H1 (cell line): ENCODE measurements around the gene POU3F2. TPM values are rescaled to one million over a fixed set of nuclear protein-coding genes. Genes with fewer than 3 reads are reported as not detected.
A peak's percentile ranks its signal among the peaks of the same experiment; 100 is the strongest.

ENCODE experiments used
- CTCF ChIA-PET: fragments of 300-600 bp; sonication (Branson Sonifier 250); formaldehyde crosslinking; loops from one replicate; lab custom pipeline; 2021; ENCODE audit not compliant: partially characterized antibody; lab: Charles Lee
- POLR2A ChIA-PET: fragments of 300-600 bp; sonication (Branson Sonifier 250); formaldehyde crosslinking; loops from one replicate; lab custom pipeline; 2021; ENCODE audit warnings: inconsistent platforms; ENCODE audit not compliant: partially characterized antibody; lab: Charles Lee
- DNase-seq, 2 experiments: peaks; one replicate each; pipeline versions ENCODE4 v3.0.0 to v3.0.0-alpha.2; 2010 to 2022; ENCODE audit warnings: low spot score in 2 of 2, low read depth in 1 of 2, mixed read lengths in 1 of 2
- FAIRE-seq: peaks from 2 replicates; lab custom pipeline; 2011; peaks lifted over from hg19 to GRCh38; lab: Jason Lieb, UNC
- H2AFZ ChIP-seq: 2 replicates; pipeline ENCODE4 v1.8.1; 2012; ENCODE audit warnings: low read length, inconsistent platforms
- H2AK5ac ChIP-seq: 2 replicates; pipeline ENCODE4 v1.6.1; 2013; ENCODE audit warnings: low read depth, low read length
- H2BK120ac ChIP-seq: replicated peaks from 2 replicates; pipeline ENCODE3; 2013; ENCODE audit warnings: low read depth, low read length, inconsistent platforms
- H2BK12ac ChIP-seq: 2 replicates; pipeline ENCODE4 v1.6.1; 2013; ENCODE audit warnings: low read depth, low read length
- H2BK15ac ChIP-seq: 2 replicates; pipeline ENCODE4 v1.6.1; 2013; ENCODE audit warnings: low read length
- H2BK20ac ChIP-seq: 2 replicates; pipeline ENCODE4 v1.6.1; 2013; ENCODE audit warnings: low read length
- H2BK5ac ChIP-seq: 2 replicates; pipeline ENCODE4 v1.6.1; 2013; ENCODE audit warnings: low read depth, low read length
- H3K14ac ChIP-seq: 2 replicates; pipeline ENCODE4 v1.6.1; 2013; ENCODE audit warnings: inconsistent platforms; ENCODE audit not compliant: insufficient read length
- H3K18ac ChIP-seq: 2 replicates; pipeline ENCODE4 v1.6.1; 2013; ENCODE audit warnings: low read length; ENCODE audit errors: extremely low read depth
- H3K23ac ChIP-seq: 2 replicates; pipeline ENCODE4 v1.6.1; 2013; ENCODE audit warnings: inconsistent platforms; ENCODE audit not compliant: insufficient read length
- H3K23me2 ChIP-seq: 2 replicates; pipeline ENCODE4 v1.6.1; 2013; ENCODE audit warnings: low read depth, low read length
- H3K27ac ChIP-seq: 2 replicates; pipeline ENCODE4 v1.6.1; 2011; ENCODE audit warnings: low read depth, low read length, inconsistent platforms
- H3K27me3 ChIP-seq, 4 experiments: replicated peaks in 1 of 4; 1 replicate in 1 of 4; 2 replicates in 3 of 4; pipeline versions ENCODE4 v1.6.1 to v1.8.1; 2011 to 2013; ENCODE audit warnings: low read length in 3 of 4, mild to moderate bottlenecking in 3 of 4, inconsistent platforms in 2 of 4, mixed read lengths in 2 of 4, moderate library complexity in 1 of 4; ENCODE audit not compliant: control insufficient read depth in 3 of 4, insufficient read depth in 3 of 4; ENCODE audit errors: extremely low read depth in 1 of 4
- H3K36me3 ChIP-seq, 4 experiments: 2 replicates each; pipeline versions ENCODE4 v1.6.1 to v1.8.1; 2011 to 2013; ENCODE audit warnings: mild to moderate bottlenecking in 4 of 4, low read length in 3 of 4, moderate library complexity in 2 of 4, control low read depth in 1 of 4, inconsistent platforms in 1 of 4; ENCODE audit not compliant: insufficient read depth in 4 of 4, control insufficient read depth in 2 of 4
- H3K4ac ChIP-seq: replicated peaks from 2 replicates; pipeline ENCODE3; 2013; ENCODE audit warnings: low read length, low read depth, mixed read lengths, inconsistent platforms; ENCODE audit not compliant: insufficient read length
- H3K4me1 ChIP-seq, 4 experiments: replicated peaks in 1 of 4; 1 replicate in 1 of 4; 2 replicates in 3 of 4; pipeline versions ENCODE4 v1.6.1 to v1.8.1; 2011 to 2013; ENCODE audit warnings: low read length in 3 of 4, inconsistent platforms in 2 of 4, mixed read lengths in 1 of 4; ENCODE audit not compliant: insufficient read depth in 4 of 4, control insufficient read depth in 3 of 4
- H3K4me2 ChIP-seq, 2 experiments: 2 replicates each; pipeline versions ENCODE4 v1.6.1 to v1.8.1; 2011 to 2013; ENCODE audit warnings: low read depth in 2 of 2, low read length in 2 of 2, control low read depth in 1 of 2, inconsistent platforms in 1 of 2, mild to moderate bottlenecking in 1 of 2; ENCODE audit not compliant: insufficient read depth in 1 of 2
- H3K4me3 ChIP-seq, 4 experiments: fragments of 200-600, 300-600 bp in 1 of 4; sonication (generic), shearing (Covaris generic), sonication (Bioruptor Twin) in 1 of 4; 2 replicates each; pipeline versions ENCODE4 v1.5.1 to v1.8.1; 2011 to 2016; ENCODE audit warnings: low read length in 4 of 4, low read depth in 3 of 4, control low read depth in 2 of 4, inconsistent platforms in 2 of 4, mild to moderate bottlenecking in 2 of 4, mixed read lengths in 1 of 4, moderate library complexity in 1 of 4; ENCODE audit not compliant: insufficient read depth in 2 of 4; ENCODE audit errors: extremely low read depth in 1 of 4
- H3K56ac ChIP-seq: replicated peaks from 2 replicates; pipeline ENCODE3; 2013; ENCODE audit warnings: low read depth, mild to moderate bottlenecking, mixed read lengths, low read length, inconsistent platforms; ENCODE audit not compliant: insufficient read length
- H3K79me1 ChIP-seq: 2 replicates; pipeline ENCODE4 v1.6.1; 2013; ENCODE audit warnings: low read depth, low read length, control low read depth
- H3K79me2 ChIP-seq, 2 experiments: 2 replicates each; pipeline versions ENCODE4 v1.6.1 to v1.8.1; 2012 to 2013; ENCODE audit warnings: low read length in 2 of 2, mild to moderate bottlenecking in 2 of 2, inconsistent platforms in 1 of 2; ENCODE audit not compliant: insufficient read depth in 2 of 2, control insufficient read depth in 1 of 2
- H3K9ac ChIP-seq, 4 experiments: replicated peaks in 1 of 4; 1 replicate in 1 of 4; 2 replicates in 3 of 4; pipeline versions ENCODE4 v1.6.1 to v1.8.1; 2011 to 2013; ENCODE audit warnings: low read depth in 3 of 4, low read length in 3 of 4, control low read depth in 2 of 4, mild to moderate bottlenecking in 2 of 4, moderate library complexity in 2 of 4, inconsistent platforms in 1 of 4; ENCODE audit errors: extremely low read depth in 1 of 4
- H3K9me3 ChIP-seq, 2 experiments: 2 replicates each; pipeline versions ENCODE4 v1.6.1 to v1.8.1; 2012 to 2013; ENCODE audit warnings: mild to moderate bottlenecking in 2 of 2, moderate library complexity in 2 of 2, control low read depth in 1 of 2, inconsistent platforms in 1 of 2, low read depth in 1 of 2, low read length in 1 of 2, mixed read lengths in 1 of 2; ENCODE audit not compliant: insufficient read depth in 2 of 2
- H4K20me1 ChIP-seq, 2 experiments: replicated peaks in 1 of 2; 2 replicates each; pipeline versions ENCODE3 to v1.8.1; 2011 to 2013; ENCODE audit warnings: inconsistent platforms in 2 of 2, low read length in 2 of 2, mild to moderate bottlenecking in 1 of 2; ENCODE audit not compliant: insufficient read depth in 2 of 2, control insufficient read depth in 1 of 2
- H4K5ac ChIP-seq: 2 replicates; pipeline ENCODE4 v1.6.1; 2013; ENCODE audit warnings: low read length, low read depth, mixed read lengths, inconsistent platforms; ENCODE audit not compliant: insufficient read length
- H4K8ac ChIP-seq: 2 replicates; pipeline ENCODE4 v1.8.0; 2013; ENCODE audit warnings: mild to moderate bottlenecking, moderate library complexity, low read length, inconsistent platforms; ENCODE audit not compliant: insufficient read depth; ENCODE audit errors: extremely low read depth
- H4K91ac ChIP-seq: replicated peaks from 2 replicates; pipeline ENCODE3; 2013; ENCODE audit warnings: low read length, mixed read lengths, inconsistent platforms; ENCODE audit not compliant: insufficient read length
- ATF2 ChIP-seq: IDR thresholded peaks from 2 replicates; pipeline ENCODE4 v1.6.1; 2012; ENCODE audit warnings: low read length, inconsistent platforms
- BRCA1 ChIP-seq: IDR thresholded peaks from 2 replicates; pipeline ENCODE4 v1.6.1; 2012; ENCODE audit warnings: low read depth, low read length, improper control_type of control experiment
- CBX5 ChIP-seq: fragments of 300-800, 300-1000 bp; sonication (generic); IDR thresholded peaks from 2 replicates; pipeline ENCODE4 v1.7.1; 2016; ENCODE audit warnings: antibody characterized with exemption, low read length, low read depth
- FOSL1 ChIP-seq: IDR thresholded peaks from 2 replicates; pipeline ENCODE4 v1.6.1; 2011; ENCODE audit warnings: mild to moderate bottlenecking, low read depth, low read length, moderate library complexity; ENCODE audit not compliant: insufficient read depth
- POU5F1 ChIP-seq: IDR thresholded peaks from 2 replicates; pipeline ENCODE4 v1.6.1; 2011; ENCODE audit warnings: low read depth, mild to moderate bottlenecking, low read length, moderate library complexity
- RAD21 ChIP-seq, 2 experiments: IDR thresholded peaks in 1 of 2; conservative IDR thresholded peaks in 1 of 2; 2 replicates each; pipeline ENCODE4 v1.6.1; 2011; ENCODE audit warnings: low read depth in 2 of 2, low read length in 2 of 2, improper control_type of control experiment in 1 of 2, inconsistent platforms in 1 of 2, mild to moderate bottlenecking in 1 of 2, moderate library complexity in 1 of 2
- RNF2 ChIP-seq: fragments of 200-900, 300-1000 bp; sonication (generic); IDR thresholded peaks from 2 replicates; pipeline ENCODE4 v1.7.1; 2016; ENCODE audit warnings: borderline replicate concordance, low read depth, mild to moderate bottlenecking, antibody characterized with exemption, low read length; ENCODE audit not compliant: poor library complexity, severe bottlenecking; ENCODE audit errors: missing control alignments
- RXRA ChIP-seq: IDR thresholded peaks from 2 replicates; pipeline ENCODE4 v1.6.1; 2011; ENCODE audit warnings: low read depth, mild to moderate bottlenecking, low read length, moderate library complexity; ENCODE audit not compliant: insufficient read depth
- SP2 ChIP-seq: IDR thresholded peaks from 2 replicates; pipeline ENCODE4 v1.6.1; 2012; ENCODE audit warnings: mild to moderate bottlenecking, low read length, inconsistent platforms
- WGBS, 2 experiments: shearing (Covaris generic) in 1 of 2; methylation state at CpG; one replicate each; pipeline versions ENCODE4 v1.1.6 to v1.1.7; 2013 to 2015; ENCODE audit warnings: low lambda C conversion rate in 2 of 2, mixed read lengths in 2 of 2, inconsistent platforms in 1 of 2, low coverage in 1 of 2, missing lambda C conversion rate in 1 of 2; ENCODE audit not compliant: insufficient replicate concordance in 2 of 2, insufficient coverage in 1 of 2, insufficient read length in 1 of 2; ENCODE audit errors: extremely low coverage in 1 of 2, missing lambda C conversion rate in 1 of 2; 5-methylcytosine and 5-hydroxymethylcytosine counted together
- polyA plus RNA-seq, 7 experiments: library from polyadenylated mRNA; depleted of rRNA in 3 of 7; stranded (reverse) in 5 of 7; unstranded in 2 of 7; fragments of >200 nt in 5 of 7; fragments of 200-250 nt in 2 of 7; gene quantifications; 1 replicate in 5 of 7; 2 replicates in 1 of 7; 4 replicates in 1 of 7; pipeline versions ENCODE4 v1.2.1 to v1.2.3, GENCODE V29; 2011 to 2013; ENCODE audit warnings: missing spikeins in 2 of 7, mixed read lengths in 2 of 7
- total RNA-seq: library from RNA; stranded (reverse); fragmentation: NEBNext Ultra II Directional; extraction: Animal tissue kit (Norgen Biotek cat#: 25700); gene quantifications from 2 replicates; pipeline ENCODE4 v1.2.1, GENCODE V29; 2021
- TF ChIP-seq, protein P1 (sequence below): IDR thresholded peaks from 2 replicates; pipeline ENCODE4 v1.6.1; 2012; ENCODE audit warnings: inconsistent platforms

The POU3F2 gene
- total and polyA plus RNA-seq, 2 of the 8 experiments (the other 6 are each of a cell fraction or from before 2014, with no cell fraction given), result 0.09 to 0.35 TPM

DNA sequence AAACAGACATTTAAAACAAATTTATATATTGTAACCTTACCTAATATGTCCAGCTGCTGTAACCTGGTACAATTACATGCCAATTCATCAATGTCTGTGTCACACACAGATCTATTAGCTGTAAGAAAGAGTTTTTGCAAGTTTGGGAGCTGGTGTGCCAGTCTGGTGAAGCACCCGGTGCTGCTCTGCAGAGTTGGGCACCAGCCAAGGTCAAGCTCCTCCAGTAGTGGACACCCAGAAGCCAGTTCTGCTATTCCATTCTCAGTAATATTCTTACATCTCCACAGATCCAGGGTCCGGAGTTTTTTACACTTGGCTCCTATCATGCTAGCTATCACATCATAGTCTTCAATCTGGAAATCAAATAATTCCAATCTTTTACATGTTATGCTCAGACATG is 41.0 kb downstream of the POU3F2 start:
- Histone ChIP-seq H3K18ac (no peak overlapping the region), H2BK20ac (no peak overlapping the region), H2AK5ac (no peak overlapping the region), H4K8ac (no peak overlapping the region), H3K79me2 (no peaks in the 10 kb centered on the region), H3K14ac (no peak overlapping the region), H3K4me2 (no peak overlapping the region), H3K27me3 (no peaks in the 10 kb centered on the region), H3K4me3 (no peak overlapping the region), H2BK120ac (no peak overlapping the region), H2BK15ac (no peak overlapping the region), H4K5ac (no peak overlapping the region), H3K9ac (no peak overlapping the region), H4K20me1 (no peaks in the 10 kb centered on the region), H3K27ac (no peak overlapping the region), H3K9me3 (no peaks in the 10 kb centered on the region), H3K23me2 (no peaks in the 10 kb centered on the region; the same call in 1 of the 2 replicates), H2BK12ac (no peak overlapping the region), H4K91ac (no peak overlapping the region), H2BK5ac (no peak overlapping the region), H3K79me1 (no peaks in the 10 kb centered on the region), H3K4ac (no peak overlapping the region), H3K36me3 (peaks cover 0 to 2% (median 0%) of the 10 kb centered on the region in 4 experiments; a peak in 1 of 8 replicates), H3K56ac (peak overlapping the region; percentile 12), H3K4me1 (no peaks in the 10 kb centered on the region), H3K23ac (no peak overlapping the region), H2AFZ (no peak overlapping the region)
- ChIA-PET POLR2A (no interaction called here), CTCF (interaction anchor here (1.1 kb wide), 1 partner anchor 30 kb away, joined by 3 read pairs; no protein-coding TSS in a partner anchor)
- FAIRE-seq (no peak), DNase-seq (no peak)
- TF ChIP-seq ATF2 (no peak), BRCA1 (no peak), RNF2 (no peak), POU5F1 (no peak), FOSL1 (no peak), CBX5 (no peak), RAD21 (IDR thresholded peaks at IDR 0.05 in 1 of 2, conservative IDR thresholded peaks at IDR 0.05 in 1 of 2; ENCODE audit: low read depth in 2 of 2, low read length in 2 of 2) (no peak), RXRA (no peak), SP2 (no peak)
- TF ChIP-seq, protein P1, sequence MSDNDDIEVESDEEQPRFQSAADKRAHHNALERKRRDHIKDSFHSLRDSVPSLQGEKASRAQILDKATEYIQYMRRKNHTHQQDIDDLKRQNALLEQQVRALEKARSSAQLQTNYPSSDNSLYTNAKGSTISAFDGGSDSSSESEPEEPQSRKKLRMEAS, result no peak
- 97% methylated on average over 2 of the region's 2 CpGs; no CpG with 5 or more reads in 1 of the 2 experiments for WGBS, 2 experiments
